Activated naive CD4-positive, alpha-beta T cell treated with anti-CD3 and anti-CD28 coated beads, Interleukin-2, amount 50 U/mL, for 72 hours (primary cell): ENCODE measurements around the gene GIGYF2. TPM values are rescaled to one million over a fixed set of nuclear protein-coding genes. Genes with fewer than 3 reads are reported as not detected.
A peak's percentile ranks its signal among the peaks of the same experiment; 100 is the strongest.

Experiments
- ATAC-seq, 2 donors: fragments of 150-1000 bp; cut with Tn5 transposase; 2 replicates each; pipeline ENCODE4 v1.10.0; 2021; ENCODE audit warnings: mild to moderate bottlenecking in 2 of 2, moderate library complexity in 2 of 2
- DNase-seq, 2 donors: peaks; one replicate each; pipeline ENCODE4 v3.0.0; 2021 to 2022; ENCODE audit warnings: low spot score in 2 of 2
- H3K27ac Mint-ChIP-seq, 2 donors: one replicate each; pipeline ENCODE4 v1.8.0; 2022; ENCODE audit warnings: mild to moderate bottlenecking in 2 of 2, mixed read lengths in 2 of 2
- H3K36me3 Mint-ChIP-seq, 2 donors: one replicate each; pipeline ENCODE4 v1.8.0; 2022; ENCODE audit warnings: mixed read lengths in 2 of 2
- H3K9me3 Mint-ChIP-seq, 2 donors: one replicate each; pipeline ENCODE4 v1.8.0; 2022; ENCODE audit warnings: mixed read lengths in 2 of 2
- total RNA-seq, 2 donors: library from RNA; stranded (reverse); gene quantifications; one replicate each; pipeline ENCODE4 v1.2.3, GENCODE V29; 2022

The GIGYF2 gene
- total RNA-seq, 2 donors from 2014 or later = 63.4 to 64.7 TPM

GRCh38 chr2:232886632-232887031 is 189.5 kb downstream of the GIGYF2 start:
- ATAC-seq = no peak
- no peak overlapping the region for H3K27ac Mint-ChIP-seq
- peaks cover 0 to 3% of the 10 kb centered on the region in 2 donors for H3K9me3 Mint-ChIP-seq
- no peak for DNase-seq
- no peaks in the 10 kb centered on the region for H3K36me3 Mint-ChIP-seq

GRCh38 chr2:232887171-232887850 is 190.2 kb downstream of the GIGYF2 start:
- no peak overlapping the region for H3K27ac Mint-ChIP-seq
- no peaks in the 10 kb centered on the region for H3K36me3 Mint-ChIP-seq
- peaks cover 0 to 3% of the 10 kb centered on the region in 2 donors for H3K9me3 Mint-ChIP-seq
- no peak for DNase-seq
- no peak for ATAC-seq

GRCh38 chr2:232888099-232888836 is 191.1 kb downstream of the GIGYF2 start:
- DNase-seq = no peak
- ATAC-seq = no peak
- no peaks in the 10 kb centered on the region for H3K36me3 Mint-ChIP-seq
- no peak overlapping the region for H3K27ac Mint-ChIP-seq
- H3K9me3 Mint-ChIP-seq = peaks cover 0 to 3% of the 10 kb centered on the region in 2 donors

GRCh38 chr2:232888839-232889529 is 191.9 kb downstream of the GIGYF2 start:
- Mint-ChIP-seq H3K27ac (no peak overlapping the region), H3K36me3 (no peaks in the 10 kb centered on the region), H3K9me3 (peaks cover 0 to 3% of the 10 kb centered on the region in 2 donors)
- DNase-seq = no peak
- no peak for ATAC-seq

- ATAC-seq (no peak), DNase-seq (no peak)
- Mint-ChIP-seq H3K36me3 (no peaks in the 10 kb centered on the region), H3K27ac (no peak overlapping the region), H3K9me3 (peaks cover 0 to 3% of the 10 kb centered on the region in 2 donors)
These were observed 192.8 kb downstream of the GIGYF2 start for GRCh38 chr2:232889876-232890401.

- no peaks in the 10 kb centered on the region for H3K36me3 Mint-ChIP-seq
- H3K27ac Mint-ChIP-seq = no peak overlapping the region
- H3K9me3 Mint-ChIP-seq = peaks cover 0 to 3% of the 10 kb centered on the region in 2 donors
- DNase-seq (no peak), ATAC-seq (no peak)
These were observed 193.4 kb downstream of the GIGYF2 start for GRCh38 chr2:232890536-232890895.

GRCh38 chr2:232890896-232891601 is 193.9 kb downstream of the GIGYF2 start:
- no peak for DNase-seq
- no peaks in the 10 kb centered on the region for H3K36me3 Mint-ChIP-seq
- H3K9me3 Mint-ChIP-seq = peaks cover 0 to 3% of the 10 kb centered on the region in 2 donors
- no peak overlapping the region for H3K27ac Mint-ChIP-seq
- ATAC-seq = no peak

- no peak for ATAC-seq
- no peak for DNase-seq
- no peak overlapping the region for H3K27ac Mint-ChIP-seq
- H3K36me3 Mint-ChIP-seq = no peaks in the 10 kb centered on the region
- peaks cover 0 to 3% of the 10 kb centered on the region in 2 donors for H3K9me3 Mint-ChIP-seq
These were observed 194.5 kb downstream of the GIGYF2 start for GRCh38 chr2:232891621-232892071.

GRCh38 chr2:232892221-232892620 is 195.1 kb downstream of the GIGYF2 start:
- no peak overlapping the region for H3K27ac Mint-ChIP-seq
- H3K36me3 Mint-ChIP-seq = no peaks in the 10 kb centered on the region
- peaks cover 0 to 3% of the 10 kb centered on the region in 2 donors for H3K9me3 Mint-ChIP-seq
- DNase-seq = no peak
- ATAC-seq = no peak

GRCh38 chr2:232892843-232893242 is 195.7 kb downstream of the GIGYF2 start:
- DNase-seq = no peak
- ATAC-seq = no peak
- Mint-ChIP-seq H3K27ac (no peak overlapping the region), H3K9me3 (peaks cover 0 to 3% of the 10 kb centered on the region in 2 donors), H3K36me3 (no peaks in the 10 kb centered on the region)

- Mint-ChIP-seq H3K9me3 (no peaks in the 10 kb centered on the region), H3K36me3 (no peaks in the 10 kb centered on the region), H3K27ac (no peak overlapping the region)
- no peak for ATAC-seq
- peak in 1 of 2 donors; percentile 38 for DNase-seq
These were observed 196.7 kb downstream of the GIGYF2 start for GRCh38 chr2:232893834-232894233.

GRCh38 chr2:232894251-232894650 is 197.1 kb downstream of the GIGYF2 start:
- H3K9me3 Mint-ChIP-seq = no peaks in the 10 kb centered on the region
- ATAC-seq (no peak), DNase-seq (no peak)
- no peaks in the 10 kb centered on the region for H3K36me3 Mint-ChIP-seq
- no peak overlapping the region for H3K27ac Mint-ChIP-seq

- no peaks in the 10 kb centered on the region for H3K36me3 Mint-ChIP-seq
- no peaks in the 10 kb centered on the region for H3K9me3 Mint-ChIP-seq
- ATAC-seq (no peak), DNase-seq (peak in 1 of 2 donors; percentile 33)
- no peak overlapping the region for H3K27ac Mint-ChIP-seq
These were observed 197.6 kb downstream of the GIGYF2 start for GRCh38 chr2:232894746-232895145.

- DNase-seq = no peak
- Mint-ChIP-seq H3K27ac (no peak overlapping the region), H3K36me3 (no peaks in the 10 kb centered on the region), H3K9me3 (no peaks in the 10 kb centered on the region)
- no peak for ATAC-seq
These were observed 199.0 kb downstream of the GIGYF2 start for GRCh38 chr2:232896111-232896510.

GRCh38 chr2:232896720-232897597 is 199.8 kb downstream of the GIGYF2 start:
- no peak overlapping the region for H3K27ac Mint-ChIP-seq
- DNase-seq (no peak), ATAC-seq (no peak)
- no peaks in the 10 kb centered on the region for H3K9me3 Mint-ChIP-seq
- no peaks in the 10 kb centered on the region for H3K36me3 Mint-ChIP-seq
